K562 treated with DMSO at 1 percent for 48 hours (cell line): ENCODE results near the gene CDC123. TPM values are rescaled to one million over a fixed set of nuclear protein-coding genes. Genes with fewer than 3 reads are reported as not detected.

Experiments
- total RNA-seq: library from RNA; unstranded; fragments of 300-600 nt; gene quantifications from 2 replicates; pipeline ENCODE4 v1.2.3, GENCODE V29; 2022; ENCODE audit warnings: low replicate concordance; ENCODE audit errors: extremely low read depth

Gene CDC123, protein sequence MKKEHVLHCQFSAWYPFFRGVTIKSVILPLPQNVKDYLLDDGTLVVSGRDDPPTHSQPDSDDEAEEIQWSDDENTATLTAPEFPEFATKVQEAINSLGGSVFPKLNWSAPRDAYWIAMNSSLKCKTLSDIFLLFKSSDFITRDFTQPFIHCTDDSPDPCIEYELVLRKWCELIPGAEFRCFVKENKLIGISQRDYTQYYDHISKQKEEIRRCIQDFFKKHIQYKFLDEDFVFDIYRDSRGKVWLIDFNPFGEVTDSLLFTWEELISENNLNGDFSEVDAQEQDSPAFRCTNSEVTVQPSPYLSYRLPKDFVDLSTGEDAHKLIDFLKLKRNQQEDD
- not detected in 2 replicates for total RNA-seq

DNA sequence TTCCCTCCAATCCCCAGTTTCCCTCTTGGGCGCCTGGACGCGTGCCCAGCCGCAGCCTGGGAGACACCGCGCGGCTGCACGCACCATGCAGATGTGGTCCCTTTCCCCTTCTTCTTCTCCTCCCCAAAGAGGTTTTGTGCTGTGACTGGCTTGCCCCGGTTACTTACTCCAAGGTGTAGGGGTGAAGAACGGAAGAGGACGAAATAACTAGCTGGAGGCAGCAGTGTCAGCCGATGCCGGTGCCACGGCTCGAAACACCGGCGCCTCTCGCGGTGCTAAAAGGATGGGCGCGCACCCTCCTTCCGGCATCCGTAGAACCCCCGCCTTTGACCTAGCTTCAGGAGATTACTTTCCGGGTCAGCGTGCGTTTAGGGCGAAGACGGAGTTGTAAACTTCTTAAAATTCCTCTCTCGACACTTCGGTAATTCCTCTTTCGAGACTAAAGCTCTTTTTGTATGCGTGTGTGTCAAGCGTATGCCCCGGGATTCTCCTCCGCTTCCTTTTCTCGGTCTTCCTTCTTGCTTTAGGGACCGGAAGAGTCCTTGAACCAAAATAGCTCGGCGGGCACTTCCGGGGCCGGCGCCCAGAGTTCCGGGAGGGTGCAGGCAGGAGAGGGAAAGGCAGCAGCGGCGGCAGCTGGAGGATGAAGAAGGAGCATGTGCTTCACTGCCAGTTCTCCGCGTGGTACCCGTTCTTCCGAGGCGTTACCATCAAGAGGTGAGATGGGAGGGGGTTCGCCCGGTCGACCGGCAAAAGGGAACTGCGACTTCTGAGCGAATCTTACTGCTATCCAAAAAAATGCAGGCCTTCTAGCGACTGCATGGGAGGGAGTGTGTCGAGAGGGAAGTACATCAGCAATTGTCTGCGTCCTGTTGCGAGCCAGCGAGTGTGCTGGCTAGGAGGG is at the start of gene CDC123, which contains the start of gene NUDT5:
TSS of gene CDC123 (plus strand) at position 586 of the 904 bp plus-strand sequence. CDS start at position 644, 58 bp downstream.
TSS of gene NUDT5 (minus strand) at position 289 of the 904 bp plus-strand sequence. CDS start 9,600 bp downstream, outside the sequence.

Other genes starting within 250 kb of the CDC123 start
- not detected in 2 replicates for gene UPF2, start 153.4 kb upstream of the CDC123 start, total RNA-seq
- gene DHTKD1, start 127.2 kb upstream of the CDC123 start, total RNA-seq, result not detected in 2 replicates
- gene SEC61A2, start 66.5 kb upstream of the CDC123 start, total RNA-seq, result not detected in 2 replicates
- gene NUDT5, start 297 bp upstream of the CDC123 start, total RNA-seq, result not detected in 2 replicates
- gene CAMK1D, start 153.4 kb downstream of the CDC123 start, total RNA-seq, result not detected in 2 replicates